GM23338 (cell line): ENCODE measurements around the gene MAPK11. TPM values are rescaled to one million over a fixed set of nuclear protein-coding genes. Genes with fewer than 3 reads are reported as not detected.

Source experiments
- ATAC-seq: fragments of 200-7000 bp; cut with Tn5 transposase; 3 replicates; pipeline ENCODE4 v1.9.1; 2020
- DNase-seq: peaks from one replicate; pipeline ENCODE4 v3.0.0-alpha.2; 2015; ENCODE audit warnings: low spot score
- H2AFZ ChIP-seq: fragments of 200-600 bp; sonication (generic); 2 replicates; pipeline ENCODE4 v1.8.0; 2016; ENCODE audit warnings: antibody characterized with exemption, mild to moderate bottlenecking, moderate library complexity
- H3F3A ChIP-seq: fragments of 200-600 bp; sonication (generic); replicated peaks from 2 replicates; pipeline ENCODE4 v1.8.0; 2017; ENCODE audit warnings: antibody characterized with exemption, mixed run types, low read depth
- H3K27ac ChIP-seq: fragments of 200-600 bp; sonication (generic); 2 replicates; pipeline ENCODE4 v1.6.1; 2016; ENCODE audit warnings: low read depth
- H3K27me3 ChIP-seq: fragments of 200-600 bp; sonication (generic); 2 replicates; pipeline ENCODE4 v1.8.0; 2016; ENCODE audit warnings: mild to moderate bottlenecking, mixed run types, moderate library complexity; ENCODE audit not compliant: insufficient read depth
- H3K36me3 ChIP-seq: fragments of 200-600 bp; sonication (generic); 2 replicates; pipeline ENCODE4 v1.8.0; 2016; ENCODE audit warnings: mild to moderate bottlenecking; ENCODE audit not compliant: insufficient read depth
- H3K4me1 ChIP-seq: fragments of 200-600 bp; sonication (generic); 2 replicates; pipeline ENCODE4 v1.8.0; 2016; ENCODE audit warnings: mild to moderate bottlenecking, moderate library complexity; ENCODE audit not compliant: insufficient read depth
- H3K4me2 ChIP-seq: fragments of 200-600 bp; sonication (generic); 2 replicates; pipeline ENCODE4 v1.7.1; 2017; ENCODE audit warnings: mixed run types
- H3K4me3 ChIP-seq: fragments of 200-600 bp; sonication (generic); 2 replicates; pipeline ENCODE4 v1.6.1; 2016; ENCODE audit warnings: mixed run types
- H3K79me2 ChIP-seq: fragments of 200-600 bp; sonication (generic); replicated peaks from 2 replicates; pipeline ENCODE4 v1.8.0; 2017; ENCODE audit warnings: mild to moderate bottlenecking; ENCODE audit not compliant: insufficient read depth
- H3K9me2 ChIP-seq: fragments of 200-600 bp; sonication (generic); 2 replicates; pipeline ENCODE4 v1.8.0; 2017; ENCODE audit not compliant: insufficient read depth
- H4K20me1 ChIP-seq: fragments of 200-600 bp; sonication (generic); replicated peaks from 2 replicates; pipeline ENCODE4 v1.8.0; 2017; ENCODE audit warnings: mild to moderate bottlenecking; ENCODE audit not compliant: insufficient read depth
- H3K27ac Mint-ChIP-seq: 2 replicates; pipeline ENCODE4 v1.8.0; 2020; ENCODE audit warnings: inconsistent platforms, mild to moderate bottlenecking, moderate library complexity, mixed read lengths
- H3K27me3 Mint-ChIP-seq: 3 replicates; pipeline ENCODE4 v1.8.0; 2022; ENCODE audit warnings: low read depth, mild to moderate bottlenecking, moderate library complexity, mixed read lengths, inconsistent platforms; ENCODE audit not compliant: insufficient read depth, poor library complexity
- H3K36me3 Mint-ChIP-seq: 3 replicates; pipeline ENCODE4 v1.8.0; 2021; ENCODE audit warnings: low read depth, mild to moderate bottlenecking, inconsistent platforms, moderate library complexity, mixed read lengths
- H3K4me1 Mint-ChIP-seq: 3 replicates; pipeline ENCODE4 v1.8.0; 2020; ENCODE audit warnings: mild to moderate bottlenecking, inconsistent platforms, mixed read lengths
- H3K4me3 Mint-ChIP-seq: 3 replicates; pipeline ENCODE4 v1.8.0; 2021; ENCODE audit warnings: moderate library complexity, mild to moderate bottlenecking, inconsistent platforms, mixed read lengths
- H3K9me3 Mint-ChIP-seq: 3 replicates; pipeline ENCODE4 v1.8.0; 2020; ENCODE audit warnings: moderate library complexity, mild to moderate bottlenecking, inconsistent platforms, mixed read lengths
- CTCF ChIP-seq, 2 experiments: fragments of 200-600 bp in 1 of 2; sonication (generic) in 1 of 2; conservative IDR thresholded peaks; 2 replicates each; pipeline versions ENCODE4 v1.5.1 to v1.6.1; 2016 to 2017; ENCODE audit warnings: antibody characterized with exemption in 2 of 2, low read depth in 2 of 2, mild to moderate bottlenecking in 2 of 2, moderate library complexity in 1 of 2
- EZH2 ChIP-seq: fragments of 200-600 bp; sonication (generic); IDR thresholded peaks from one replicate; pipeline ENCODE4 v1.8.0; 2017; ENCODE audit warnings: antibody characterized with exemption, mild to moderate bottlenecking, low read depth; ENCODE audit not compliant: unreplicated experiment
- EZH2phosphoT487 ChIP-seq: fragments of 200-600 bp; sonication (generic); IDR thresholded peaks from one replicate; pipeline ENCODE4 v1.8.1; 2018; ENCODE audit warnings: antibody characterized with exemption; ENCODE audit not compliant: unreplicated experiment
- ZNF331 ChIP-seq: fragments of 250-450 bp; sonication (Bioruptor Pico); IDR thresholded peaks from 2 replicates; pipeline ENCODE4 v1.5.0; 2020; ENCODE audit warnings: low read depth, mild to moderate bottlenecking, moderate library complexity
- polyA plus RNA-seq: library from polyadenylated mRNA; unstranded; fragments of >200 nt; fragmentation: Nextera tagmentation; extraction: Ambion mirVana; gene quantifications from 2 replicates; pipeline ENCODE4 v1.2.1, GENCODE V29; 2016
- total RNA-seq: library from RNA; depleted of rRNA; stranded (reverse); fragments of >200 nt; shearing (Covaris generic); gene quantifications from 2 replicates; pipeline ENCODE4 v1.2.3, GENCODE V29; 2014
- TF ChIP-seq, protein P1 (sequence below): fragments of 250-450 bp; sonication (Bioruptor Pico); IDR thresholded peaks from 2 replicates; pipeline ENCODE4 v1.5.0; 2020; ENCODE audit warnings: mild to moderate bottlenecking, moderate library complexity
- TF ChIP-seq, protein P2 (sequence below): IDR thresholded peaks from 2 replicates; pipeline ENCODE4 v1.6.1; 2016; ENCODE audit warnings: antibody characterized with exemption

The MAPK11 gene
- total and polyA plus RNA-seq, 2 experiments from 2014 or later = 0.34 to 1.9 TPM

GRCh38 chr22:50245214-50246072, 24.7 kb downstream of the MAPK11 start (continued):
- no peak for TF ChIP-seq EZH2
- TF ChIP-seq, protein P1, sequence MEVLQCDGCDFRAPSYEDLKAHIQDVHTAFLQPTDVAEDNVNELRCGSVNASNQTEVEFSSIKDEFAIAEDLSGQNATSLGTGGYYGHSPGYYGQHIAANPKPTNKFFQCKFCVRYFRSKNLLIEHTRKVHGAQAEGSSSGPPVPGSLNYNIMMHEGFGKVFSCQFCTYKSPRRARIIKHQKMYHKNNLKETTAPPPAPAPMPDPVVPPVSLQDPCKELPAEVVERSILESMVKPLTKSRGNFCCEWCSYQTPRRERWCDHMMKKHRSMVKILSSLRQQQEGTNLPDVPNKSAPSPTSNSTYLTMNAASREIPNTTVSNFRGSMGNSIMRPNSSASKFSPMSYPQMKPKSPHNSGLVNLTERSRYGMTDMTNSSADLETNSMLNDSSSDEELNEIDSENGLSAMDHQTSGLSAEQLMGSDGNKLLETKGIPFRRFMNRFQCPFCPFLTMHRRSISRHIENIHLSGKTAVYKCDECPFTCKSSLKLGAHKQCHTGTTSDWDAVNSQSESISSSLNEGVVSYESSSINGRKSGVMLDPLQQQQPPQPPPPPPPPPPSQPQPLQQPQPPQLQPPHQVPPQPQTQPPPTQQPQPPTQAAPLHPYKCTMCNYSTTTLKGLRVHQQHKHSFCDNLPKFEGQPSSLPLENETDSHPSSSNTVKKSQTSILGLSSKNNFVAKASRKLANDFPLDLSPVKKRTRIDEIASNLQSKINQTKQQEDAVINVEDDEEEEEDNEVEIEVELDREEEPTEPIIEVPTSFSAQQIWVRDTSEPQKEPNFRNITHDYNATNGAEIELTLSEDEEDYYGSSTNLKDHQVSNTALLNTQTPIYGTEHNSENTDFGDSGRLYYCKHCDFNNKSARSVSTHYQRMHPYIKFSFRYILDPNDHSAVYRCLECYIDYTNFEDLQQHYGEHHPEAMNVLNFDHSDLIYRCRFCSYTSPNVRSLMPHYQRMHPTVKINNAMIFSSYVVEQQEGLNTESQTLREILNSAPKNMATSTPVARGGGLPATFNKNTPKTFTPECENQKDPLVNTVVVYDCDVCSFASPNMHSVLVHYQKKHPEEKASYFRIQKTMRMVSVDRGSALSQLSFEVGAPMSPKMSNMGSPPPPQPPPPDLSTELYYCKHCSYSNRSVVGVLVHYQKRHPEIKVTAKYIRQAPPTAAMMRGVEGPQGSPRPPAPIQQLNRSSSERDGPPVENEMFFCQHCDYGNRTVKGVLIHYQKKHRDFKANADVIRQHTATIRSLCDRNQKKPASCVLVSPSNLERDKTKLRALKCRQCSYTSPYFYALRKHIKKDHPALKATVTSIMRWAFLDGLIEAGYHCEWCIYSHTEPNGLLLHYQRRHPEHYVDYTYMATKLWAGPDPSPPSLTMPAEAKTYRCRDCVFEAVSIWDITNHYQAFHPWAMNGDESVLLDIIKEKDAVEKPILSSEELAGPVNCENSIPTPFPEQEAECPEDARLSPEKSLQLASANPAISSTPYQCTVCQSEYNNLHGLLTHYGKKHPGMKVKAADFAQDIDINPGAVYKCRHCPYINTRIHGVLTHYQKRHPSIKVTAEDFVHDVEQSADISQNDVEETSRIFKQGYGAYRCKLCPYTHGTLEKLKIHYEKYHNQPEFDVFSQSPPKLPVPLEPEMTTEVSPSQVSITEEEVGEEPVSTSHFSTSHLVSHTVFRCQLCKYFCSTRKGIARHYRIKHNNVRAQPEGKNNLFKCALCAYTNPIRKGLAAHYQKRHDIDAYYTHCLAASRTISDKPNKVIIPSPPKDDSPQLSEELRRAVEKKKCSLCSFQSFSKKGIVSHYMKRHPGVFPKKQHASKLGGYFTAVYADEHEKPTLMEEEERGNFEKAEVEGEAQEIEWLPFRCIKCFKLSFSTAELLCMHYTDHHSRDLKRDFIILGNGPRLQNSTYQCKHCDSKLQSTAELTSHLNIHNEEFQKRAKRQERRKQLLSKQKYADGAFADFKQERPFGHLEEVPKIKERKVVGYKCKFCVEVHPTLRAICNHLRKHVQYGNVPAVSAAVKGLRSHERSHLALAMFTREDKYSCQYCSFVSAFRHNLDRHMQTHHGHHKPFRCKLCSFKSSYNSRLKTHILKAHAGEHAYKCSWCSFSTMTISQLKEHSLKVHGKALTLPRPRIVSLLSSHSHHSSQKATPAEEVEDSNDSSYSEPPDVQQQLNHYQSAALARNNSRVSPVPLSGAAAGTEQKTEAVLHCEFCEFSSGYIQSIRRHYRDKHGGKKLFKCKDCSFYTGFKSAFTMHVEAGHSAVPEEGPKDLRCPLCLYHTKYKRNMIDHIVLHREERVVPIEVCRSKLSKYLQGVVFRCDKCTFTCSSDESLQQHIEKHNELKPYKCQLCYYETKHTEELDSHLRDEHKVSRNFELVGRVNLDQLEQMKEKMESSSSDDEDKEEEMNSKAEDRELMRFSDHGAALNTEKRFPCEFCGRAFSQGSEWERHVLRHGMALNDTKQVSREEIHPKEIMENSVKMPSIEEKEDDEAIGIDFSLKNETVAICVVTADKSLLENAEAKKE (CRISPR knock-in tag) = no peak

GRCh38 chr22:50244420-50245213, 25.6 kb downstream of the MAPK11 start, which contains the start of gene TUBGCP6:
TUBGCP6 (minus strand) TSS chr22:50245023; CDS start chr22:50244459, 564 bp downstream.
- H3K27ac ChIP-seq = no peak within 1 kb of the TSS; the same call in 1 of the 2 replicates
- peak within 1 kb of the TSS; percentile 97 for H3K4me2 ChIP-seq
- H4K20me1 ChIP-seq = peaks cover 6% of the 10 kb centered on the region; the same call in 1 of the 2 replicates
- Mint-ChIP-seq H3K27ac (peak within 1 kb of the TSS; percentile 97), H3K36me3 (peaks cover 11% of the 10 kb centered on the region; the same call in 2 of the 3 replicates), H3K4me3 (peak within 1 kb of the TSS; percentile 92), H3K4me1 (peaks cover 21% of the 10 kb centered on the region; the same call in 2 of the 3 replicates), H3K27me3 (peaks cover 8% of the 10 kb centered on the region), H3K9me3 (no peaks in the 10 kb centered on the region)
- H3K9me2 ChIP-seq = no peaks in the 10 kb centered on the region
- peak within 1 kb of the TSS; percentile 99 for H3K4me3 ChIP-seq
- H3F3A ChIP-seq = peaks cover 2% of the 10 kb centered on the region; the same call in 1 of the 2 replicates
- H2AFZ ChIP-seq = peak within 1 kb of the TSS; percentile 99; the same call in 1 of the 2 replicates
- DNase-seq (peak; percentile 98), ATAC-seq (peak; percentile 84)
- H3K4me1 ChIP-seq = peaks cover 12% of the 10 kb centered on the region
- H3K27me3 ChIP-seq = no peaks in the 10 kb centered on the region
- peaks cover 40% of the 10 kb centered on the region for H3K79me2 ChIP-seq
- no peaks in the 10 kb centered on the region for H3K36me3 ChIP-seq
- TF ChIP-seq EZH2phosphoT487 (no peak), EZH2 (no peak), ZNF331 (no peak), CTCF (conservative IDR thresholded peaks at IDR 0.05; ENCODE audit: low read depth in 2 of 2) (0 out of 4 replicates have a peak, but pooled peaks of 1 of the 2 experiments have one; percentile 19)
- TF ChIP-seq, protein P2, sequence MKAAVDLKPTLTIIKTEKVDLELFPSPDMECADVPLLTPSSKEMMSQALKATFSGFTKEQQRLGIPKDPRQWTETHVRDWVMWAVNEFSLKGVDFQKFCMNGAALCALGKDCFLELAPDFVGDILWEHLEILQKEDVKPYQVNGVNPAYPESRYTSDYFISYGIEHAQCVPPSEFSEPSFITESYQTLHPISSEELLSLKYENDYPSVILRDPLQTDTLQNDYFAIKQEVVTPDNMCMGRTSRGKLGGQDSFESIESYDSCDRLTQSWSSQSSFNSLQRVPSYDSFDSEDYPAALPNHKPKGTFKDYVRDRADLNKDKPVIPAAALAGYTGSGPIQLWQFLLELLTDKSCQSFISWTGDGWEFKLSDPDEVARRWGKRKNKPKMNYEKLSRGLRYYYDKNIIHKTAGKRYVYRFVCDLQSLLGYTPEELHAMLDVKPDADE = peak; percentile 83; the same call in 1 of the 2 replicates
